Endothelial cell of umbilical vein (primary cell): ENCODE measurements around the gene LRRC41. TPM values are rescaled to one million over a fixed set of nuclear protein-coding genes. Genes with fewer than 3 reads are reported as not detected.

Experiments
- BruUV-seq: library from RNA; stranded (reverse); fragments of 400-500 nt; replicated peaks from 2 replicates; lab custom pipeline; 2021; lab: Mats Ljungman, UMichigan
- CTCF ChIA-PET: fragments of 300-600, 350-600 bp; sonication (Branson Sonifier 250); formaldehyde crosslinking; loops from one replicate; lab custom pipeline; 2021; ENCODE audit warnings: antibody characterized with exemption, inconsistent platforms; lab: Charles Lee
- POLR2A ChIA-PET: fragments of 300-600, 350-600 bp; sonication (Branson Sonifier 250); formaldehyde crosslinking; loops from one replicate; lab custom pipeline; 2021; ENCODE audit warnings: antibody characterized with exemption, inconsistent platforms; lab: Charles Lee
- DNase-seq: peaks from one replicate; pipeline ENCODE4 v3.0.0-alpha.2; 2011; ENCODE audit warnings: low read depth, low spot score
- FAIRE-seq: peaks from 2 replicates; lab custom pipeline; 2011; peaks lifted over from hg19 to GRCh38; lab: Jason Lieb, UNC
- H2AFZ ChIP-seq: 2 replicates; pipeline ENCODE4 v1.6.0; 2012; ENCODE audit warnings: low read depth, low read length, control low read depth, inconsistent platforms
- H3K27ac ChIP-seq: 2 replicates; pipeline ENCODE4 v1.5.1; 2011; ENCODE audit warnings: low read depth, mild to moderate bottlenecking, control low read depth, low read length, moderate library complexity; ENCODE audit not compliant: insufficient read depth
- H3K27me3 ChIP-seq, 2 experiments: 2 replicates each; pipeline versions ENCODE4 v1.6.0 to v1.6.1; 2011; ENCODE audit warnings: low read length in 2 of 2, mixed read lengths in 1 of 2; ENCODE audit not compliant: control insufficient read depth in 2 of 2, insufficient read depth in 2 of 2
- H3K36me3 ChIP-seq, 2 experiments: 2 replicates in 1 of 2; 3 replicates in 1 of 2; pipeline ENCODE4 v1.5.1; 2011; ENCODE audit warnings: low read length in 2 of 2, mild to moderate bottlenecking in 1 of 2, moderate library complexity in 1 of 2; ENCODE audit not compliant: control insufficient read depth in 2 of 2, insufficient read depth in 2 of 2; ENCODE audit errors: extremely low read depth in 1 of 2
- H3K4me1 ChIP-seq: 3 replicates; pipeline ENCODE4 v1.5.1; 2011; ENCODE audit warnings: mild to moderate bottlenecking, low read length; ENCODE audit not compliant: control insufficient read depth, insufficient read depth; ENCODE audit errors: extremely low read depth
- H3K4me2 ChIP-seq: 2 replicates; pipeline ENCODE4 v1.6.1; 2011; ENCODE audit warnings: low read length, control low read depth, mixed read lengths; ENCODE audit not compliant: insufficient read depth
- H3K4me3 ChIP-seq, 3 experiments: fragments of 200-600 bp in 1 of 3; sonication (generic), shearing (Covaris generic) in 1 of 3; replicated peaks in 1 of 3; 2 replicates each; pipeline ENCODE4 v1.5.1; 2011 to 2016; ENCODE audit warnings: control low read depth in 3 of 3, low read length in 3 of 3, mild to moderate bottlenecking in 2 of 3, inconsistent platforms in 1 of 3, low read depth in 1 of 3, moderate library complexity in 1 of 3; ENCODE audit not compliant: insufficient read depth in 1 of 3
- H3K79me2 ChIP-seq: 2 replicates; pipeline ENCODE4 v1.6.0; 2012; ENCODE audit warnings: low read length, inconsistent platforms; ENCODE audit not compliant: control insufficient read depth, insufficient read depth
- H3K9ac ChIP-seq: replicated peaks from 2 replicates; pipeline ENCODE3; 2011; ENCODE audit warnings: low read length, control low read depth; ENCODE audit not compliant: insufficient read depth; ENCODE audit errors: extremely low read depth
- H3K9me1 ChIP-seq: replicated peaks from 3 replicates; pipeline ENCODE4 v1.6.0; 2011; ENCODE audit warnings: mild to moderate bottlenecking, low read length; ENCODE audit not compliant: control insufficient read depth, insufficient read depth; ENCODE audit errors: extremely low read depth
- H3K9me3 ChIP-seq: replicated peaks from 2 replicates; pipeline ENCODE4 v1.5.1; 2012; ENCODE audit warnings: low read length, inconsistent platforms; ENCODE audit not compliant: control insufficient read depth, insufficient read depth
- H4K20me1 ChIP-seq: replicated peaks from 2 replicates; pipeline ENCODE3; 2011; ENCODE audit warnings: mild to moderate bottlenecking, low read length; ENCODE audit not compliant: control insufficient read depth, insufficient read depth; ENCODE audit errors: extremely low read depth
- JUN ChIP-seq: IDR thresholded peaks from 2 replicates; pipeline ENCODE4 v1.6.1; 2011; ENCODE audit warnings: borderline replicate concordance, low read depth; ENCODE audit not compliant: insufficient read length, insufficient read depth
- dilution Hi-C: fragments of 300-500 bp; cut with MboI; formaldehyde crosslinking; loops from one replicate; pipeline ENCODE4 v1.15.0; 2019; ENCODE audit warnings: low sequenced_read_pairs; ENCODE audit not compliant: extremely low pct_ligation_motif_present
- intact Hi-C: fragments of 100-400 bp; cut with micrococcal nuclease; formaldehyde crosslinking; loops from one replicate; pipeline ENCODE4 v1.10.0; 2022
- polyA plus RNA-seq, 4 experiments: library from polyadenylated mRNA; depleted of rRNA in 3 of 4; stranded (reverse) in 3 of 4; unstranded in 1 of 4; fragments of >200 nt; gene quantifications; 2 replicates each; pipeline versions ENCODE4 v1.2.1 to v1.2.3, GENCODE V29; 2011 to 2012; ENCODE audit warnings: missing spikeins in 1 of 4
- total RNA-seq: library from RNA; stranded (reverse); gene quantifications from 2 replicates; pipeline ENCODE4 v1.2.3, GENCODE V29; 2021
- TF ChIP-seq, protein P1 (sequence below): IDR thresholded peaks from 2 replicates; pipeline ENCODE4 v1.6.1; 2011; ENCODE audit not compliant: insufficient read depth, insufficient read length

LRRC41 gene
- total and polyA plus RNA-seq, 2 donors (not counting 3 experiments of a cell fraction or from before 2014, with no cell fraction given): 69.2 to 91.1 TPM

DNA sequence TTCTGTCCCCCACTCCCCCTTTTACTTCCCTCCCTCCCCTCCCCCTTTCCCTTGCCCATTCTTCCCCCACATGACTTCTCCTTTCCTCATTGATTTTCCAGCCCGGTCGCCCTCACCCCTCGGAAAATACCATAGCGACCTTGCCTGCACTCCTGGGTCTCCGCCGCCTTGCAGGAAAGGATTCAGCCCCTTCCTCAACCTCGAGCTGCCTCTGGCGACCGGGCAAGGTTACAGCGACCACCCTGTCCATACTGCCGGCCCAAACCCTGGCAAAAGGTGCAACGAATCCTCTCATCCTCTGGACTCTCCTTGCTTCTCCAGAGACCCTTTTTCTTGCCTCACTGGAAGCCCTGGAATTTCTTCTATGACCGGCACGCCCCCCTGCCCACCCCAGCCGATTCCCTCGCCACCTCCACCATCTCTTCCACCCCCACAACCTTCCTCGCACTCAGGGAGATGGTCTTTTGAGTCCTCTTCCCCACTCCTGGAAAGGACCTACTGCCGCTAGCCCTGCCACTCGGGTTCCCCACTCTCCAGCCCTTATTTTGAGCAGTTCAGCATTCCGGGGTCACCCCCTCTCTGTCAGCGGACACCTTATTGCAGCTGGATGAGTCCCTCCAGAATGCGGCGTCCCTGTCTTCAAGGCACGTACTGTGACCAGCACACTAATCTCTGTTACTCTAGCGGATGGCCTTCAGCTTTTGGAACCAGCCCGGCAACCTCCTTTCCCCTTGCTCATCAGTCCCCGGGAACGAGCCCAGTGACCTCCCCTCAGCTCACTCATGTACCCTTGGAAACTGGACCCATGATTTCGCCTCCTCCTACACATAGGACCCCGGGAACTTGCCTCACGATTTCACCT is 38.0 kb upstream of the LRRC41 start:
- Histone ChIP-seq H3K4me2 (peak overlapping the region; percentile 47), H3K27ac (peak overlapping the region; percentile 88), H3K79me2 (peaks cover 24% of the 10 kb centered on the region), H3K9me3 (no peaks in the 10 kb centered on the region), H3K9me1 (no peaks in the 10 kb centered on the region), H3K4me3 (peak overlapping the region in 2 of 3 experiments; percentile 89 to 91), H3K27me3 (no peaks in the 10 kb centered on the region), H3K9ac (peak overlapping the region; percentile 89), H3K4me1 (peaks cover 10% of the 10 kb centered on the region), H4K20me1 (no peaks in the 10 kb centered on the region), H3K36me3 (peaks cover 0 to 8% of the 10 kb centered on the region in 2 experiments), H2AFZ (peak overlapping the region; percentile 61)
- POLR2A ChIA-PET: no interaction called here
- CTCF ChIA-PET: interaction anchor here (0.7 to 1.9 kb wide), 6 partner anchors 12 to 96 kb away, joined by 3 to 17 read pairs (median 4); partner anchors contain the start of genes LRRC41, RAD54L and UQCRH
- BruUV-seq: no TSS peak
- TF ChIP-seq JUN: no peak
- TF ChIP-seq, protein P1, sequence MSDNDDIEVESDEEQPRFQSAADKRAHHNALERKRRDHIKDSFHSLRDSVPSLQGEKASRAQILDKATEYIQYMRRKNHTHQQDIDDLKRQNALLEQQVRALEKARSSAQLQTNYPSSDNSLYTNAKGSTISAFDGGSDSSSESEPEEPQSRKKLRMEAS: no peak
- FAIRE-seq (no peak), DNase-seq (no peak)
- dilution Hi-C loops: no loop called here
- intact Hi-C loops: loop anchor here (1.0 to 5.0 kb wide), 2 partner anchors 94 to 159 kb away; partner anchors contain the start of gene RAD54L
